Panc1 (cell line): ENCODE measurements around the gene SETD1B. TPM values are rescaled to one million over a fixed set of nuclear protein-coding genes. Genes with fewer than 3 reads are reported as not detected.

Source experiments
- ATAC-seq: fragments of 200-7000 bp; cut with Tn5 transposase; 2 replicates; pipeline ENCODE4 v1.9.1; 2020; ENCODE audit warnings: mild to moderate bottlenecking, moderate library complexity
- BruUV-seq: library from RNA; stranded (reverse); fragments of 400-500 nt; replicated peaks from 2 replicates; lab custom pipeline; 2021; lab: Mats Ljungman, UMichigan
- CTCF ChIA-PET: fragments of 300-600 bp; sonication (Branson Sonifier 250); formaldehyde crosslinking; loops from one replicate; lab custom pipeline; 2022; ENCODE audit warnings: antibody characterized with exemption; lab: Charles Lee
- POLR2A ChIA-PET: fragments of 300-600 bp; sonication (Branson Sonifier 250); formaldehyde crosslinking; loops from one replicate; lab custom pipeline; 2022; ENCODE audit warnings: antibody characterized with exemption; lab: Charles Lee
- DNase-seq: peaks from one replicate; pipeline ENCODE4 v3.0.0-alpha.2; 2010; ENCODE audit warnings: low read depth, low spot score
- H3K27ac ChIP-seq: 2 replicates; pipeline ENCODE4 v1.5.1; 2011; ENCODE audit warnings: mild to moderate bottlenecking, low read length, inconsistent platforms
- H3K27me3 ChIP-seq: fragments of 200-500 bp; sonication (Bioruptor generic); 2 replicates; pipeline ENCODE4 v1.6.0; 2014; ENCODE audit warnings: low read length, inconsistent platforms; ENCODE audit not compliant: control insufficient read depth, insufficient read depth
- H3K36me3 ChIP-seq: fragments of 200-500 bp; sonication (Bioruptor generic); 2 replicates; pipeline ENCODE4 v1.5.1; 2014; ENCODE audit warnings: inconsistent platforms, mild to moderate bottlenecking, low read length, moderate library complexity; ENCODE audit not compliant: control insufficient read depth, insufficient read depth
- H3K4me1 ChIP-seq: 2 replicates; pipeline ENCODE4 v1.5.1; 2011; ENCODE audit warnings: inconsistent platforms, mild to moderate bottlenecking, low read length, moderate library complexity; ENCODE audit not compliant: control insufficient read depth, insufficient read depth
- H3K4me3 ChIP-seq, 2 experiments: 2 replicates each; pipeline ENCODE4 v1.5.1; 2011 to 2012; ENCODE audit warnings: low read depth in 2 of 2, low read length in 2 of 2, mild to moderate bottlenecking in 2 of 2, inconsistent platforms in 1 of 2, moderate library complexity in 1 of 2
- H3K9me3 ChIP-seq: fragments of 200-500 bp; sonication (Bioruptor generic); 2 replicates; pipeline ENCODE4 v1.5.1; 2014; ENCODE audit warnings: low read depth, mild to moderate bottlenecking, inconsistent platforms, low read length, moderate library complexity; ENCODE audit not compliant: control insufficient read depth, insufficient read depth
- CTCF ChIP-seq: fragments of 450-650 bp; IDR thresholded peaks from 2 replicates; pipeline ENCODE4 v1.5.1; 2017; ENCODE audit warnings: mild to moderate bottlenecking
- POLR2AphosphoS5 ChIP-seq: IDR thresholded peaks from 2 replicates; pipeline ENCODE4 v1.6.1; 2012; ENCODE audit warnings: mild to moderate bottlenecking, low read depth, low read length, moderate library complexity
- REST ChIP-seq, 2 experiments: IDR thresholded peaks; 2 replicates each; pipeline ENCODE4 v1.6.1; 2011 to 2012; ENCODE audit warnings: low read depth in 2 of 2, control low read depth in 1 of 2, low read length in 1 of 2, mild to moderate bottlenecking in 1 of 2, moderate library complexity in 1 of 2; ENCODE audit not compliant: insufficient read depth in 1 of 2
- SIN3A ChIP-seq: IDR thresholded peaks from 2 replicates; pipeline ENCODE4 v1.6.1; 2012; ENCODE audit warnings: low read depth, mild to moderate bottlenecking, low read length, moderate library complexity, borderline replicate concordance; ENCODE audit not compliant: insufficient read depth
- TCF7L2 ChIP-seq: IDR thresholded peaks from 2 replicates; pipeline ENCODE4 v1.6.1; 2011; ENCODE audit warnings: mild to moderate bottlenecking, low read depth, low read length, inconsistent platforms
- in situ Hi-C: cut with HindIII; loops from 2 replicates; pipeline ENCODE4 v1.10.0; 2016; ENCODE audit warnings: low sequenced_read_pairs, low pct_unique_long_range_greater_than_20kb
- intact Hi-C: fragments of 100-400 bp; cut with micrococcal nuclease; formaldehyde crosslinking; loops from one replicate; pipeline ENCODE4 v1.10.0; 2022; ENCODE audit not compliant: unreplicated experiment
- total RNA-seq: library from RNA; stranded (reverse); gene quantifications from one replicate; pipeline ENCODE4 v1.2.1, GENCODE V29; 2021; ENCODE audit not compliant: unreplicated experiment

SETD1B gene
- total RNA-seq, 1 experiment from 2014 or later, result 31.2 TPM

DNA sequence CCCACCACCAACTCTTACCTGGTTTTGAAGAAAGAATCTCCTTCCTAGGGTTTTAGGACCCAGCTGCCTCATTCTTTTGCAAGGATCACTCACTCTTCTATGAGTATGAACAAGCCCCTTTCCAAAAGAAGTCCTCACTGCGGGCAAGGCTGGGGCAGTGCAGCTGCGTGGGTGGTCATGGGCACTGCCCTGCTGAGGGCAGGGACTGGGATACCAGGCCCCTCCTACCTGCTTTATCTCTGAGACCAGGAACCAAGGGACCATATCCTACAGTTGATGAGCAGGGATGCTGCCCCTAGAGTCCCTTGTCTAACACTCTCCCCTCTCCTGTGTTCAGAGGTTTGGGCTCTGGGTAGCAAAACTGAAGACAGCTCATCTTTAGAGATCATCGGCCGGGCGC lies 34.3 kb downstream of the SETD1B start:
- TF ChIP-seq SIN3A, result no peak
- TF ChIP-seq REST (IDR thresholded peaks at IDR 0.05; ENCODE audit: insufficient read depth in 1 of 2, low read depth in 2 of 2, low read length in 1 of 2), result no peak
- no peak for TF ChIP-seq POLR2AphosphoS5
- no peak for TF ChIP-seq TCF7L2
- no peak for TF ChIP-seq CTCF
- no peaks in the 10 kb centered on the region for H3K9me3 ChIP-seq
- H3K4me3 ChIP-seq, result no peak overlapping the region
- H3K27ac ChIP-seq, result no peak overlapping the region
- no peaks in the 10 kb centered on the region for H3K36me3 ChIP-seq
- in situ Hi-C loops, result no loop called here
- no peak for ATAC-seq
- no peak for DNase-seq
- no TSS peak for BruUV-seq
- H3K27me3 ChIP-seq, result no peaks in the 10 kb centered on the region
- ChIA-PET POLR2A (no interaction called here), CTCF (interaction anchor here (0.6 to 1.2 kb wide), 4 partner anchors 44 to 151 kb away, joined by 3 to 15 read pairs (median 5); partner anchors contain the start of gene RHOF)
- intact Hi-C loops, result no loop called here
- H3K4me1 ChIP-seq, result peaks cover 1% of the 10 kb centered on the region; the same call in 1 of the 2 replicates

DNA sequence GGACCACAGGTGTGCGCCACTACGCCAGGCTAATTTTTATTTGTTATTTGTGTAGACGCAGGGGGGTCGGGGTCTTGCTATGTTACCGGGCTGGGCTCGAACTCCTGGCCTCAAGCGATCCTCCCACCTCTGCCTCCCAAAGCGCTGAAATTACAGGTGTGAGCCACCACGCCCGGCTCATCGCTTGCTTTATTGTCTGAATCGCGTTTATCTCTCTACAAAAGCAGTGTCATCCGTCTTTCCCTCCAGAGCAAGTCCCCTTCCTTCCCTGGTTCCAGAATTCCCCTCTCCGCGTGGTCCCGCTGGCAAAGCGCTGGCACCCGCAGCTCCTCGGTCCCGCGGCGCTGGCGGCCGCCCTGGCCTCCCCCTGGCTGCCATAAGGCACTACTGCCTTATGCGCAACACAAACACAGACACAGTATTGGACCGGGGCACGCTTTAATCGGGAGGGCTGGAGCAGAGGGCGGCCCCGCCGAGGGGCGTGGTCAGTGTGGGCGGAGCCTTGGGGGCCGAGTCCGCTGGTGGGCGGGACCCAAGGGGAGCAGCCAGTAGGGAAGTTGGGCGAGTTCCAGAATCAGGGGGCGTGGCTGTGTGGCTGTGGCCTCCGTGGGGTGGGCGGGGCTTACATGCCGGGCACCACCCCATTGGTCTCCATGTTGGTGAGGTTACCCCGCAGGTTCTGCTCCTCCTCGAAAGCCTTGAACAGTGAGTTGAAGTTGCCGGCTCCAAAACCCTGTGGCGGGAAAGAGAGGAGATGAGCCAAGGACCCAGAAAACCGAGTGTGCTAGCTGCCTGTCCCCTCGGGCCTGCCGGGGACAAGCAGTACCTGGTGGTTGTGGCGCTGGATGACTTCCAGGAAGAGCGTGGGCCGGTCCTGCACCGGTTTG lies 35.5 kb downstream of the SETD1B start:
- intact Hi-C loops, result no loop called here
- Histone ChIP-seq H3K4me3 (peak overlapping the region; percentile 76 to 80), H3K27me3 (no peaks in the 10 kb centered on the region), H3K9me3 (no peaks in the 10 kb centered on the region), H3K4me1 (peaks cover 8% of the 10 kb centered on the region; the same call in 1 of the 2 replicates), H3K36me3 (no peaks in the 10 kb centered on the region), H3K27ac (peak overlapping the region; percentile 81)
- ATAC-seq (peak; percentile 98), DNase-seq (peak; percentile 87)
- BruUV-seq, result no TSS peak
- TF ChIP-seq POLR2AphosphoS5 (peak; percentile 32; the same call in 1 of the 2 replicates), REST (IDR thresholded peaks at IDR 0.05; ENCODE audit: insufficient read depth in 1 of 2, low read depth in 2 of 2, low read length in 1 of 2) (no peak)
- ChIA-PET CTCF (interaction anchor here (0.6 kb wide), 1 partner anchor 25 kb away, joined by 8 read pairs; no protein-coding TSS in a partner anchor), POLR2A (interaction anchor here (0.5 kb wide), 1 partner anchor 23 kb away, joined by 5 read pairs; no protein-coding TSS in a partner anchor)
- in situ Hi-C loops, result no loop called here
